ENCODE measurements around the gene ZNF543.
A peak's percentile ranks its signal among the peaks of the same experiment; 100 is the strongest.

Gene ZNF543

DNA sequence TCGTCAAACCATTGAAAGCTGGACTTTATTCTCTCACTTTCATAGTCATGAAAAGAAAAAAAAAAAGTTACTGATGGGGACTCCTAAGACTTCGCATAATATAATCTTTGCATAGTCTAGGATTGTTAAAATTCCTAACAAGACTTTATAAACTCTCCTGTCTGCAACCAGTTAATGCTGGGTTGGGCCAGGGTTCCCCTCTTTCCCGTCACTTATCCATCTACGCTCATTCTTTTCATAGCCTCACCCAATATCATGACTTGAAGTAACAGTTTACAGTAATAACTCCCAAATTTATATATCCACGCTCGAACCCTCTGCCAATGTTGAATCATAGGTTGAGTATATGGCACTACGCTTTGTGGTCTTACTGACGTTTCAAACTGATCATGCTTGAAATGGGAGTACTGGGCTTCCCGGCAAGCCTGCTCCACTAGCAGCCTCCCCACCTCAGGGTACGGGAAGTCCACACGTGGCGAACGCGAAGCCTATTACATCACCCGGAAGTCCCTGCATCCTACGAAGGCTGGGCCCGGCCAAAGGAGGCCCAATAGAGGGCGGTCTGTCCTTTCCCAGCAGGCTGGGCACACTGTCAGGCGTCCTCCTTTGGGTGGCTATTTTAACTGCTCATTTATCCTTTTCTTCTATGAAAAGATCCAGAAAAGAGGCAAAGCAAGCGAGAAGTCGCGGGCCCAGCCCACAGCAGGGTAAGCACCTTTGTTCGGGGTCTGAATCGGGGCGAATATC, 40.7 kb upstream of the ZNF543 start:
- TF ChIP-seq, protein P1, sequence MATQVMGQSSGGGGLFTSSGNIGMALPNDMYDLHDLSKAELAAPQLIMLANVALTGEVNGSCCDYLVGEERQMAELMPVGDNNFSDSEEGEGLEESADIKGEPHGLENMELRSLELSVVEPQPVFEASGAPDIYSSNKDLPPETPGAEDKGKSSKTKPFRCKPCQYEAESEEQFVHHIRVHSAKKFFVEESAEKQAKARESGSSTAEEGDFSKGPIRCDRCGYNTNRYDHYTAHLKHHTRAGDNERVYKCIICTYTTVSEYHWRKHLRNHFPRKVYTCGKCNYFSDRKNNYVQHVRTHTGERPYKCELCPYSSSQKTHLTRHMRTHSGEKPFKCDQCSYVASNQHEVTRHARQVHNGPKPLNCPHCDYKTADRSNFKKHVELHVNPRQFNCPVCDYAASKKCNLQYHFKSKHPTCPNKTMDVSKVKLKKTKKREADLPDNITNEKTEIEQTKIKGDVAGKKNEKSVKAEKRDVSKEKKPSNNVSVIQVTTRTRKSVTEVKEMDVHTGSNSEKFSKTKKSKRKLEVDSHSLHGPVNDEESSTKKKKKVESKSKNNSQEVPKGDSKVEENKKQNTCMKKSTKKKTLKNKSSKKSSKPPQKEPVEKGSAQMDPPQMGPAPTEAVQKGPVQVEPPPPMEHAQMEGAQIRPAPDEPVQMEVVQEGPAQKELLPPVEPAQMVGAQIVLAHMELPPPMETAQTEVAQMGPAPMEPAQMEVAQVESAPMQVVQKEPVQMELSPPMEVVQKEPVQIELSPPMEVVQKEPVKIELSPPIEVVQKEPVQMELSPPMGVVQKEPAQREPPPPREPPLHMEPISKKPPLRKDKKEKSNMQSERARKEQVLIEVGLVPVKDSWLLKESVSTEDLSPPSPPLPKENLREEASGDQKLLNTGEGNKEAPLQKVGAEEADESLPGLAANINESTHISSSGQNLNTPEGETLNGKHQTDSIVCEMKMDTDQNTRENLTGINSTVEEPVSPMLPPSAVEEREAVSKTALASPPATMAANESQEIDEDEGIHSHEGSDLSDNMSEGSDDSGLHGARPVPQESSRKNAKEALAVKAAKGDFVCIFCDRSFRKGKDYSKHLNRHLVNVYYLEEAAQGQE (IDR thresholded peaks at IDR 0.05; ENCODE audit: insufficient read depth in 1 of 2, low read depth in 2 of 2, low read length in 2 of 2) = peak in 1 of 2 experiments; percentile 68; a peak in 2 of 4 replicates
- TF ChIP-seq FOXP2 (optimal IDR thresholded peaks at IDR 0.05; ENCODE audit: borderline replicate concordance, extremely low read depth, extremely low read length, insufficient read depth) (peak; percentile 80), POLR2AphosphoS5 (IDR thresholded peaks at IDR 0.05; ENCODE audit: low read depth, low read length) (peak; percentile 81), TAF1 (IDR thresholded peaks at IDR 0.05; ENCODE audit: borderline replicate concordance, insufficient read depth, low read length) (peak; percentile 51), SIN3A (IDR thresholded peaks at IDR 0.05; ENCODE audit: borderline replicate concordance, insufficient read depth, low read length) (peak; percentile 88)

DNA sequence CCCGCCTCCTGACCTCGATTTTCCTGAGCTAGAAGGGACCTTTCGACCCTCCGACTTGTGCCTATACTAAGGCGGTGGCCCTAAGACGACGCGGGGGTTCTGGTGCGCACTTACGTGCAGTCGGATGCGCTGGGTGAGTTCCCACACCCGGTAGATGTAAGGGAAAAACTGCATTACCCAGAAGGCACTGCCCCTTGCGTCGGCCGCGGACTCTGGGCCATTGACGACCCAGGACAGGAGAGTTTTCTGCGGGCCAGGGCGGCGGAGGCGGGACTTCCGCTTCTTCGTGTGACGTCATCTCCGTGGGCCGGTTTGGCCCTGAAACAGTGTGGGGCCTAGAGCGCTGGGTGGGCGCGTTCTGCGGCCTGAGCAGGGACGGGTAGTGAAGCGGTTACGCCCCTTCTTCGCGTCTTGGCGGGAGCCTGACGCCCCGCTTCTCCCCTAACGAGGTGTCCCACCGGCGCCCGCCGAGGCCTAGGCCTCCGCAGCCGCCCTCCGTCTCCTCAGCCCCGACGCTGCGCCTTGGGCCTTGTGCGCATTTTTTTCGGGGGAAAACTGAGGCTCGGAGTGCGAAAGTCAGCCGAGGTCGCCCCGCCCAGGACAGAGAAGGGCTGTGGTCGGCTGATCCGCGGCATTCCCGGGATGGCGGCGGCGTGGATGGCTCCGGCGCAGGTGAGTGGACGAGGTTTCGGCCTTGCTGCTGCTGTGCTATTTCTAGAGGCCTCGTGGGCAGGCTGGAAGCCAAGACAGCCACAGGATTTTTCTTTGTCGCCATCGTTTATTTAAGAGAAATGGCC, 39.9 kb upstream of the ZNF543 start, which contains the start of gene ZNF460:
Gene ZNF460, plus strand, starts transcription at position 321 of the 797 bp plus-strand sequence. Its CDS starts 322 bp downstream, at position 643.
- TF ChIP-seq FOXP2 (optimal IDR thresholded peaks at IDR 0.05; ENCODE audit: borderline replicate concordance, extremely low read depth, extremely low read length, insufficient read depth) (peak; percentile 60), TAF1 (IDR thresholded peaks at IDR 0.05; ENCODE audit: borderline replicate concordance, insufficient read depth, low read length) (no peak; the same call in 1 of the 2 replicates)
- TF ChIP-seq, protein P1 (IDR thresholded peaks at IDR 0.05; ENCODE audit: insufficient read depth in 1 of 2, low read depth in 2 of 2, low read length in 2 of 2) = 0 out of 4 replicates have a peak, but pooled peaks of 1 of the 2 experiments have one; percentile 0

DNA sequence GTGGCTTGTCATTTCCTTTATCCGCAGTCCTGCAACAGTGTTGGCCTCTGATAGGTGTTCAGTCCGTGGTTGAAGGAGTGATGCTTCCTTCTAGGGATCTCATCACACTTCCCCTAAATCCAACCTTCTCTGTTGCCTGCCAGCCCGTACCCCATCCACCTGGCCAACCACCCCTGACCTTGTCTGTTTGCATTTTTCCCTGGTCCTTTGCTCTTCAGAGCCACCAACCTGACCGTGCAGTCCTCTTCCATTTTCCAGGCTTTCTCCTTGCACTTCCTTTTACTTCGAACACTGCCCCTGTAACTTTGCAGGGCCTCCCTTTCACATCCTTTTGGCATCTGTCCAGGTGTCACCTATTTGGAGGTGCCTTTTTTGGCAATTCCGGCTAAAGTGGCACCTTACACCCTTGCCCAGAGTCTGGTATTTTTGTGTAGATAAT, 39.3 kb upstream of the ZNF543 start:
- no peak for TF ChIP-seq POLR2AphosphoS5 (IDR thresholded peaks at IDR 0.05; ENCODE audit: low read depth, low read length)
- TF ChIP-seq FOXP2 (optimal IDR thresholded peaks at IDR 0.05; ENCODE audit: borderline replicate concordance, extremely low read depth, extremely low read length, insufficient read depth) = no peak
- TF ChIP-seq, protein P1 (IDR thresholded peaks at IDR 0.05; ENCODE audit: insufficient read depth in 1 of 2, low read depth in 2 of 2, low read length in 2 of 2) = no peak
- TF ChIP-seq SIN3A (IDR thresholded peaks at IDR 0.05; ENCODE audit: borderline replicate concordance, insufficient read depth, low read length) = no peak
- TF ChIP-seq TAF1 (IDR thresholded peaks at IDR 0.05; ENCODE audit: borderline replicate concordance, insufficient read depth, low read length) = no peak

DNA sequence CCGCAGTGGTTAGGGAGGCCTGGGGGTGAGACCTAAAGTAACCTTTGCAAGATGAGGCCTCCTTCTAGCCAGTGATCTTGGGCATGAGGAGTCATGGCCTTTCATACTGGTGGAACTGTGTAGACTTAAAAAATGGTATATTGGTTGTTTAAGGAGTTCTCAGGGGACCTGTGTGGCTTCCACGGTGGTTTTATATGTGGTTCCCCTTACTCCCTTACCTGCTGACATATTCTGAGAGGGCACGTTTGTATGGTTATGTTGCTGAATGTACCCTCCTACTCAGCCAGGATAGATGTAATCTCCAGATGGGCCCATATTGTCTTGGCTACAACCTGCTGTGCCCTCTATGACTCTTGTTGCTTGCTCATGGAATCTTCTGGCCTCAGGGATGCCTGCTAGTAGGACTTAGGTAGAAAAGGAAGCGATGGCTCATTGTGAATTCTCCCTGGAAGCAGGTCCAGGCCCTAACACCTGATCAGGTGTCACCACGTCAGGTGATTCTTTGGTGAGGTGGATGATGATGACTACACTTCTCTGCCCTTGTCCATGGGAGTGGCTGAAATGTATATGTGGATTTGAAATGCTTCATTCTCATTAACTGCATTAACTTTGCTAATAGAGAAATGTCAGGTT, 38.1 kb upstream of the ZNF543 start:
- no peak for TF ChIP-seq SIN3A (IDR thresholded peaks at IDR 0.05; ENCODE audit: borderline replicate concordance, insufficient read depth, low read length)
- TF ChIP-seq FOXP2 (optimal IDR thresholded peaks at IDR 0.05; ENCODE audit: borderline replicate concordance, extremely low read depth, extremely low read length, insufficient read depth) = no peak
- TF ChIP-seq, protein P1 (IDR thresholded peaks at IDR 0.05; ENCODE audit: insufficient read depth in 1 of 2, low read depth in 2 of 2, low read length in 2 of 2) = no peak
- no peak for TF ChIP-seq TAF1 (IDR thresholded peaks at IDR 0.05; ENCODE audit: borderline replicate concordance, insufficient read depth, low read length)
